HG02970 (cell line): ENCODE results near the gene CALD1.

Source experiments
- ATAC-seq: cut with Tn5 transposase; IDR thresholded peaks from one replicate; pipeline ENCODE4 v1.9.1; 2021; ENCODE audit warnings: mild to moderate bottlenecking, moderate library complexity, moderate number of reproducible peaks; ENCODE audit not compliant: unreplicated experiment, low FRiP score

CALD1 gene

GRCh38 chr7:134888141-134888740 is 108.8 kb downstream of the CALD1 start:
- no peak for ATAC-seq

- no peak for ATAC-seq
Measured at GRCh38 chr7:134890246-134891240, 111.1 kb downstream of the CALD1 start.

GRCh38 chr7:134891262-134891695 is 111.8 kb downstream of the CALD1 start:
- no peak for ATAC-seq

- no peak for ATAC-seq
Measured at GRCh38 chr7:134891696-134892678, 112.6 kb downstream of the CALD1 start.

- no peak for ATAC-seq
Measured at GRCh38 chr7:134892963-134893362, 113.5 kb downstream of the CALD1 start.

- no peak for ATAC-seq
Measured at GRCh38 chr7:134893920-134894319, 114.5 kb downstream of the CALD1 start.

GRCh38 chr7:134894928-134895327 is 115.5 kb downstream of the CALD1 start:
- ATAC-seq, result no peak

GRCh38 chr7:134896073-134896472 is 116.6 kb downstream of the CALD1 start:
- ATAC-seq, result no peak

GRCh38 chr7:134897936-134898335 is 118.5 kb downstream of the CALD1 start:
- no peak for ATAC-seq

GRCh38 chr7:134899729-134900128 is 120.3 kb downstream of the CALD1 start:
- no peak for ATAC-seq

GRCh38 chr7:134900166-134900982 is 120.9 kb downstream of the CALD1 start:
- no peak for ATAC-seq

- ATAC-seq, result no peak
Measured at GRCh38 chr7:134901389-134902020, 122.1 kb downstream of the CALD1 start.

GRCh38 chr7:134902058-134902457 is 122.6 kb downstream of the CALD1 start:
- ATAC-seq, result no peak

GRCh38 chr7:134903073-134903790 is 123.8 kb downstream of the CALD1 start:
- ATAC-seq, result no peak

- ATAC-seq, result no peak
Measured at GRCh38 chr7:134905375-134905774, 125.9 kb downstream of the CALD1 start.

GRCh38 chr7:134907000-134907399 is 127.6 kb downstream of the CALD1 start:
- no peak for ATAC-seq

GRCh38 chr7:134907639-134908038 is 128.2 kb downstream of the CALD1 start:
- ATAC-seq, result no peak

GRCh38 chr7:134908289-134908688 is 128.9 kb downstream of the CALD1 start:
- no peak for ATAC-seq
